Measurements from ENCODE around the gene PSMD3. TPM values are rescaled to one million over a fixed set of nuclear protein-coding genes. Genes with fewer than 3 reads are reported as not detected.
A peak's percentile ranks its signal among the peaks of the same experiment; 100 is the strongest.

The PSMD3 gene
- total and polyA plus RNA-seq, 9 of the 15 experiments (the other 6 are each of a cell fraction or from before 2014, with no cell fraction given) = 2.0 to 251 (median 135) TPM

- TF ChIP-seq, protein P1, sequence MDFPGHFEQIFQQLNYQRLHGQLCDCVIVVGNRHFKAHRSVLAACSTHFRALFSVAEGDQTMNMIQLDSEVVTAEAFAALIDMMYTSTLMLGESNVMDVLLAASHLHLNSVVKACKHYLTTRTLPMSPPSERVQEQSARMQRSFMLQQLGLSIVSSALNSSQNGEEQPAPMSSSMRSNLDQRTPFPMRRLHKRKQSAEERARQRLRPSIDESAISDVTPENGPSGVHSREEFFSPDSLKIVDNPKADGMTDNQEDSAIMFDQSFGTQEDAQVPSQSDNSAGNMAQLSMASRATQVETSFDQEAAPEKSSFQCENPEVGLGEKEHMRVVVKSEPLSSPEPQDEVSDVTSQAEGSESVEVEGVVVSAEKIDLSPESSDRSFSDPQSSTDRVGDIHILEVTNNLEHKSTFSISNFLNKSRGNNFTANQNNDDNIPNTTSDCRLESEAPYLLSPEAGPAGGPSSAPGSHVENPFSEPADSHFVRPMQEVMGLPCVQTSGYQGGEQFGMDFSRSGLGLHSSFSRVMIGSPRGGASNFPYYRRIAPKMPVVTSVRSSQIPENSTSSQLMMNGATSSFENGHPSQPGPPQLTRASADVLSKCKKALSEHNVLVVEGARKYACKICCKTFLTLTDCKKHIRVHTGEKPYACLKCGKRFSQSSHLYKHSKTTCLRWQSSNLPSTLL (IDR thresholded peaks at IDR 0.05) = no peak
- no peak for TF ChIP-seq SP1 (CRISPR knock-in tag; IDR thresholded peaks at IDR 0.05)
- no peak for TF ChIP-seq MED1 (CRISPR knock-in tag; IDR thresholded peaks at IDR 0.05; ENCODE audit: borderline replicate concordance)
- peak; percentile 5 for TF ChIP-seq SMAD1 (IDR thresholded peaks at IDR 0.05; ENCODE audit: low read depth, low read length, partially characterized antibody)
- TF ChIP-seq, protein P2, sequence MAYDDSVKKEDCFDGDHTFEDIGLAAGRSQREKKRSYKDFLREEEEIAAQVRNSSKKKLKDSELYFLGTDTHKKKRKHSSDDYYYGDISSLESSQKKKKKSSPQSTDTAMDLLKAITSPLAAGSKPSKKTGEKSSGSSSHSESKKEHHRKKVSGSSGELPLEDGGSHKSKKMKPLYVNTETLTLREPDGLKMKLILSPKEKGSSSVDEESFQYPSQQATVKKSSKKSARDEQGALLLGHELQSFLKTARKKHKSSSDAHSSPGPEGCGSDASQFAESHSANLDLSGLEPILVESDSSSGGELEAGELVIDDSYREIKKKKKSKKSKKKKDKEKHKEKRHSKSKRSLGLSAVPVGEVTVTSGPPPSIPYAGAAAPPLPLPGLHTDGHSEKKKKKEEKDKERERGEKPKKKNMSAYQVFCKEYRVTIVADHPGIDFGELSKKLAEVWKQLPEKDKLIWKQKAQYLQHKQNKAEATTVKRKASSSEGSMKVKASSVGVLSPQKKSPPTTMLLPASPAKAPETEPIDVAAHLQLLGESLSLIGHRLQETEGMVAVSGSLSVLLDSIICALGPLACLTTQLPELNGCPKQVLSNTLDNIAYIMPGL (CRISPR knock-in tag; IDR thresholded peaks at IDR 0.05) = no peak
- no peak for TF ChIP-seq CHD2 (IDR thresholded peaks at IDR 0.05; ENCODE audit: low read depth, low read length)
- TF ChIP-seq ZNF197 (CRISPR knock-in tag; IDR thresholded peaks at IDR 0.05; ENCODE audit: low read depth) = no peak
- no peak for TF ChIP-seq ADNP (tag; IDR thresholded peaks at IDR 0.05)
- no peak for TF ChIP-seq SNRNP70 (optimal IDR thresholded peaks at IDR 0.05; ENCODE audit: low read depth, low read length)
- no peak for TF ChIP-seq ZNF184 (CRISPR knock-in tag; IDR thresholded peaks at IDR 0.05)
- no peak for TF ChIP-seq GATAD2B (IDR thresholded peaks at IDR 0.05; ENCODE audit: borderline replicate concordance)
- TF ChIP-seq HNRNPH1 (optimal IDR thresholded peaks at IDR 0.05; ENCODE audit: low read depth, low read length) = no peak
- TF ChIP-seq NKRF (IDR thresholded peaks at IDR 0.05; ENCODE audit: borderline replicate concordance) = peak; percentile 77
- TF ChIP-seq, protein P3, sequence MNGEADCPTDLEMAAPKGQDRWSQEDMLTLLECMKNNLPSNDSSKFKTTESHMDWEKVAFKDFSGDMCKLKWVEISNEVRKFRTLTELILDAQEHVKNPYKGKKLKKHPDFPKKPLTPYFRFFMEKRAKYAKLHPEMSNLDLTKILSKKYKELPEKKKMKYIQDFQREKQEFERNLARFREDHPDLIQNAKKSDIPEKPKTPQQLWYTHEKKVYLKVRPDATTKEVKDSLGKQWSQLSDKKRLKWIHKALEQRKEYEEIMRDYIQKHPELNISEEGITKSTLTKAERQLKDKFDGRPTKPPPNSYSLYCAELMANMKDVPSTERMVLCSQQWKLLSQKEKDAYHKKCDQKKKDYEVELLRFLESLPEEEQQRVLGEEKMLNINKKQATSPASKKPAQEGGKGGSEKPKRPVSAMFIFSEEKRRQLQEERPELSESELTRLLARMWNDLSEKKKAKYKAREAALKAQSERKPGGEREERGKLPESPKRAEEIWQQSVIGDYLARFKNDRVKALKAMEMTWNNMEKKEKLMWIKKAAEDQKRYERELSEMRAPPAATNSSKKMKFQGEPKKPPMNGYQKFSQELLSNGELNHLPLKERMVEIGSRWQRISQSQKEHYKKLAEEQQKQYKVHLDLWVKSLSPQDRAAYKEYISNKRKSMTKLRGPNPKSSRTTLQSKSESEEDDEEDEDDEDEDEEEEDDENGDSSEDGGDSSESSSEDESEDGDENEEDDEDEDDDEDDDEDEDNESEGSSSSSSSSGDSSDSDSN (IDR thresholded peaks at IDR 0.05; ENCODE audit: borderline replicate concordance in 1 of 2, low read depth in 2 of 2, low read length in 2 of 2) = no peak
- TF ChIP-seq ZFP30 (CRISPR knock-in tag; IDR thresholded peaks at IDR 0.05; ENCODE audit: borderline replicate concordance) = no peak
- no peak for TF ChIP-seq TOE1 (IDR thresholded peaks at IDR 0.05; ENCODE audit: borderline replicate concordance)
- no peak for TF ChIP-seq TOE1 (CRISPR knock-in tag; IDR thresholded peaks at IDR 0.05; ENCODE audit: borderline replicate concordance, low read depth)
- TF ChIP-seq ZNF778 (CRISPR knock-in tag; IDR thresholded peaks at IDR 0.05) = no peak
- no peak for TF ChIP-seq CBX1 (IDR thresholded peaks at IDR 0.05; ENCODE audit: low read depth)
- peak; percentile 75 for TF ChIP-seq MTA1 (IDR thresholded peaks at IDR 0.05; ENCODE audit: borderline replicate concordance)
- peak; percentile 90 for TF ChIP-seq SMARCA4 (IDR thresholded peaks at IDR 0.05)
- peak; percentile 50; the same call in 1 of the 2 replicates for TF ChIP-seq HLTF (IDR thresholded peaks at IDR 0.05)
- TF ChIP-seq CHD1 (IDR thresholded peaks at IDR 0.05; ENCODE audit: low read length) = no peak
Measured at GRCh38 chr17:39979893-39980350, 685 bp upstream of the PSMD3 start (continued).

All from K562 (cell line).